GM21423 (cell line): Measurements from ENCODE around the gene UBASH3B.

Experiments used
- ATAC-seq: cut with Tn5 transposase; IDR thresholded peaks from one replicate; pipeline ENCODE4 v1.9.1; 2021; ENCODE audit warnings: mild to moderate bottlenecking, moderate library complexity; ENCODE audit not compliant: unreplicated experiment

The UBASH3B gene

GRCh38 chr11:122751292-122752070 lies 96.0 kb downstream of the UBASH3B start:
- no peak for ATAC-seq

GRCh38 chr11:122754028-122754427 lies 98.5 kb downstream of the UBASH3B start:
- no peak for ATAC-seq

DNA sequence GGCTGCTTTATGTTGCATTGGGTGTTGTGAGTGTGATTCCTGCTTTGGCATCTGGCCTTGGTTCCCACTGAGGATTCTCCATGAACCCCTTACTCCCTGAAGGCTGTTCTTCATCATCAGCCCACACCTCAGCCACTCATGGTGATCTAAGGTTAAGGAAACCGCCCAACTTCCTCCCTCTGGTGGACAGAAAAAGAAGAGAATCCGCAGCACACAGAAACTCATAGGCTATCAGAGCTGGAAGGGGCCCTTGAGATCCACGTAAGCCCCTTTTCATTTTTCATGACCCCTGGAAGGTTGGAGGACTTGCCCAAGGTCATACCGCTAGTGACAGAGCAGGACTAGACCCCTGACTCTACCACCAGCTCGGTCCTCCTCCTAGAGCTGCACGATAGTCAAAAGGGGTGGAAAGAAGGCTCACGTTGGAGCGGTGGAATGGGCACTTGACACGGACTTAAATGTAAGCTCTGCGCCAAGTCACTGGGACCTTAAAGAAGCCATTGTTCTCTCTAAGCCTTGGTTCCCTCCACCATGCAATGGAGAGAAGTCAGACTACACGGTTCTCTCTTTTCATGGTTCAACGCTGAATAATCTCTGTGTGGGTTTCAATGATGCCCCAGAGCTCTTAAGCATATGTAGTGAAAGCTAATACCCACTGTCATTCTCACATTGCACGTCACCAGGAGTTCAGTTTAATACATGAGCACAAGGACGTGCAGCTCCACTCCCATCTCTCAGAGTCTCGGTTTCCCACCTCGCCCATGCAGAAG lies 99.2 kb downstream of the UBASH3B start:
- ATAC-seq = no peak

DNA sequence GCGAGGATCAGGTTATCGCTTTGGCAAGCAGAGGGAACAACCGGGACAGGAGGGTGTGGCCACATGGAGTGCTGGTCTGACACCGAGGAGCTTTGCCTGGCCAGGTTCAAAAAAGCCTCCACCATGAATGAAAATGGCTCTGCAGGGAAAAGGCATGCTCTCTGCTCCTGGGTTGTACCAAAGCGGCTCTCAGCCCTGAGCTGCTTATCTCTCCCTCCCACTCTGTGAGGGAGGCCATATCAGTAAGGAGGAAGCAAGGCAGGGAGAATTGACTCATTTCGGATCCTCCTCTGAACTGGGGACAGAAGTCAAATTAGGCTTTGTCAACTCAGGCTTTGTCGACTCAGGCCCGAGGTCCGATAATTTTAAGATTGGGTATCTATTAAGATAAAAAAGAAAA lies 99.9 kb downstream of the UBASH3B start:
- ATAC-seq = no peak

DNA sequence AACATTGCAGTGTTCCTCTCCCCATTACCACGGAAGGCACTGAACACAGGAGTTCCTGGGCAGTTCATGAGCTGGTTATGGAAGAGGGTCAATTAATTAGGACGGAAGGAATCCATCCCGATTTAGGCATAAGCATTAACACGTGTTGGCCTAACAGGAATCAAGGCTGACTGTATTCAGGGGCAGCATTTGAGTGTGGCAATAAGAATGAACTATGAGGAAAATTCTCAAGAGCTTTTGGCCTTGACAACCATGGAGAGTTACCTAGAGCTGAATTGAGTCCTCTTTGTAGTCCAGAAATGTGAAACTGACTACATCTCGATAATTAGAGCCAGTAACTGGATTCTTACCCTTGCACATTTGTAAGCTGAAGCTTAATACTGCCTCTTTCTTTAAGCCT lies 100.4 kb downstream of the UBASH3B start:
- ATAC-seq = no peak

DNA sequence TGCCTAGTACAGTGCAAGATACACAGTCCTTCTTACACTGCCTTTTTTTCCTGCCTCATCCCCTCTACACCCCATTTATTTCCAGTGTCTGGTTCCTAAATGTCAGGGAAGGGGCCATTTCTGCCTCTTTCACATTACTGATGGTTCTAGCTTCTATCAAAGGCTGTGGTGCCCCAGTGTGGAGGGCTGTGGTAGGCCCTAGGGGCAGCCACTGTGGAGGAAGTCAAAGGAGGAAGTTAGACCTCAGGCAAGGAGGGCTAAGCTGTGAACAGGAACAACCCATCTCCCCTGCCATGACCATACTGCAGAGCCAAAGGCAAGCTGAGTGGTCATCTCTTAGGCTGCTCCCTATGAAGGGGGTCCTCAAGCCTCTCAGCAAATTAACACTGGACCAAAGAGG lies 100.9 kb downstream of the UBASH3B start:
- ATAC-seq = peak; percentile 85

DNA sequence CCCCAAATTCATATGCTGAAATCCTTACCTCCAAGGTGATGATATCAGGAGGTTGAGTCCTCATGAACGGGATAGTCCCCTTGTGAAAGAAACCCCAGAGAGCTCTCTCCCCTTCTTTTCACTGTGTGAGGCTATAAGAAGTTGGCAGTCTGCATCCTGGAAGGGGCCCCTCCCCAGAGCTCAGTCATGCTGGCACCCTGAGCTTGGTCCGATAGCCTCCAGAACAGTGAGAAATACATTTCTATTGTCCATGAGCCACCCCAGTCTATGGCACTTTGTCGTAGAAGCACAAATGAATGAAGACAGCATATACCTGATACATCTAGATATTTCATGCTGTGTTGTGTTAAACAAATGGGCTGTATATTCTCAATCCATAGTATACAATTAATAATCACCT lies 101.7 kb downstream of the UBASH3B start:
- no peak for ATAC-seq

DNA sequence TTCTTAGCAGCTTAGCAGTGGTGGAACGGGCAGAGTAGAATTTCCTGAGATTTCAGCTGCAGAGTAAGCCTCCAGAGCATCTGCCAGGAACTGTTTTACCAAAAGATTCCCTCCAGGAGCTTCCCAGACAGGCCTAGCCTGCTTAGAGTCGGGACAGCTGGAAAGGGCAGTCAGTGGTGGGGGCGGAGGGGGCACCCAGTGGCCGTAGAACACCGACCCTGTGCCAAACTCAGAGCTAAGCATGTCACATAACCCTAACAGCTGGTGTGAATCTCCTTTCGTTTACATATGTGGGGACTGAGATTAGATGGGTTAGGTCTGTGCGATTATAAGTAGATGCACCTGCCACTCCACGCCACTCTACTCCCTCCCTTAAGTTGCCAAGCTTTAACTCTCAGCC lies 102.8 kb downstream of the UBASH3B start:
- no peak for ATAC-seq

- no peak for ATAC-seq
Observed at GRCh38 chr11:122758974-122759373, 103.5 kb downstream of the UBASH3B start.

DNA sequence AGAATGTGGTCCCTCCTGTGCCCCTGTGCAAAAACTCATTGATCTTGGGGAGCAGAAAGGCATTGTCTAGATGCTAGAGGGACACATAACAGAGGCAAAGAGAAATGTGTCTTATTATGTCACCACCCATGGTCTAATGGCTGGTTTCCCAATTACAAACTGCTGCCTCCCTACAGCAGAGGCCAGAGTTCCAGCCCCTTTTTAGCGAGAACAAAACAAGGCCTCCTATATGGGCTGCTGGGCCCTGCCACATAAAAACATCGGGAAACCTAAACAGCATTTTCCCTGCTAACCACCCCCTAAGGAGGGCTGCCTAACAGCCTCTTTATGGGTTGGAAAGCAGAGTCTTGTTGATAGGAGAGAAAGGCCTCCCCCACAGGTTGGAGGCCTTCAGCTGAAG lies 107.6 kb downstream of the UBASH3B start:
- ATAC-seq = no peak

DNA sequence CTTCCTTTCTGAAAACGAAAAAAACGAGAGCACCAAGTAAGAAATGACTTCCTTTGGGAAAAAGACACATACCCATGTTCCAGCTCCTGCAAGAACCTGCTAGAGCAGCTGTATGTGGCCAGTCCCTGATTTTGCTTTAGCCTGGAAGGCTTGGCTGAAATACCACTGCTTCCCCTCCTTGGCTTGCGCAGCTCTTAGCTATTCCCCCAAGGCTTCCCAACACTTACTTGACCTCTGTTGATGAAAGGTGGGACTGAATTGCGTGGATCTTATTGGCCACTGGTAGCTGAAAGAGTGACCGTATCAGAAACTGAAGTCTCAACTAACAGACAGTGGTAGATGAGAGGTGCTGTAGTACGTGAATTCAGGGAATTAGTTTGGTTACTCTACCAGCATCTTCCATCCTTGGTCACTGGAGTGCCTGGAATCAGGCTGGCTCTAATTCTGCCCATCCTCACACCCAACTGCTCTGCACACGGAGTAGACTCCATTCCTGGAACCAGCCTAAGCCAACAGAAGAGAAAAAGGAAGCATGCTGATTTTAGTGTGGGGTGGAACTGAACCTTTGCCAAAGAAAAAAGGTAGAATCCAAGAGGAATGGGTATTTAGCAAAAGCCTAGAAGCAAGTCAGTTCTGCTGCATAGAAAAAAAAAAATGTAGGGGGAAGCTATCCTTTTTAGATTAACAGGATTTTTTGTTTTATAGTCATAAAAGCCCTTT lies 109.0 kb downstream of the UBASH3B start:
- no peak for ATAC-seq

DNA sequence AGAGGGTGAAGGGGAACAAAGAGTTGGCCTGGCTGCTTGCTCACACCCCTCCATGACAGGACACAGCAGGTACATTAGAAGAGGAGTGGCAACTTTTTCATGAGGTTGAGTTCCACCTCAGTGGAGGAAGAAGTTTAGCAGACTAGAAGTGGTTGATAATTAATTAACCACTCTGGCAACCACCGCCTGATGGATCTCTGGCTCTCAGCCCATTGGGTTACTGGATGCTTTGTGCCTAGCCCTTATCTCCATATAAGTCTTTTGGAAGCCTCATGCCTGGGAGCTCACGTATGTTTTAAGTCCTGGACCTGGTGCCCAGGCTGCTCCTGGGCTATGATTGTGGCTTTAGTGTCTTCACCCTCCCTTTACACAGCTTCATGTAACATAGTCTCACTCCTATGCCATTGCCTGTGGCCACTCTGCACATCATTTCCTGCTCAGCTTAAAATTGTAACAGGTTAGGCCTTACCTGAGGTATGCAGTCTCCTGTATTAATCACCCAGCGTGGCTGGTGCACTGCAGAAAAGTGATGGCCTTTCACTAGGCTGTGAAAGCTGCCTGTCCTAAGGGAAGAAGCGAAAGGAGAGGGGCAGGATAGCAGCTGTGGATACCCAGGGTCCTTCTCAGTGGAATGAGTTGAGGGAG lies 110.1 kb downstream of the UBASH3B start:
- no peak for ATAC-seq

DNA sequence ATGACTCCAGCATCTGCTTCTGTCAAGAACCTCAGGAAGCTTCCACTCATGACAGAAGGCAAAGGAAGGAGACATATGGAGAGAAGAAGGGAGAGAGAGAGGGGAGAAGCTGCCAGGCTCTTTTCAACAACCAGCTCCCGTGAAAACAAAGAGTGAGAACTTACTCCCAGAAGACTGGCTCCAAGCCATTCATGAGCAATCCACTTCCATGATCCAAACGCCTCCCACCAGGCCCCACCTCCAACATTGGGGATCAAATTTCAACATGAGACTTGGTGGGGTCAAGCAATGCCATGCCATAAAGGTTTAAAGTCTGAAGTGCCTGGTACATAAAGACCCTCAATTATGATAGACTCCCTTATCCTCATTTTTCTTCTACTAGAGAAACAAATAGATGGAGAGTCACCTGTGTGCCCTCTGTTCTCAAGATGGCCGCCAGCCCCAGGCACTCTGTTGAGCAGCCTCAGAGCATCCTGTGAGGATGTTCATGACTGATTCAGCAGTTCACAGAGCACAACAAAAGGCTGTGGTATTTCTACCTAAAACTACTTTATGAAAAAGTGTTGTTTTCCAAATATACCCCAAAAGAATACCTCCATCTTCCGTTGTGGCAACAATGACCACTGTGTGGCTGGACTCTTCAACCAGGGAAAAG lies 113.7 kb downstream of the UBASH3B start:
- no peak for ATAC-seq

DNA sequence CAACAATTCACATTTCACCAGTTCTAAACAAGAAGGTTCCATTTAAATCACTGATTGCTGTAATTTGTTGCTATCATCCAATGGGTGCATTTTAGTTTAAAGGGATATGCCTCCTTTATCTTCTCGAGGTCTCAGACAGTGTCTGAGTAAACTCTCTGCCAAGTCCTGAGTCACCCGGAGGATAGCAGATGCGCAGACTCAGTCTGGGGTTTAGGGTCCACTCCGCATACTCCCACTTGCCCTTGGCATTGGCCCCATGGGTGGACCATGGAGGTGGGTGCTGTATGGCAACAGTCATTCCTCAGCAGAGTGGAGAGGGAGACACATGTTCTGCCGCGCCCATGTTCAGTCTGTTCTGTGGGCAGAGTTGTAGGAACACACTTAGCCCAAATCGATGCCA lies 117.4 kb downstream of the UBASH3B start:
- ATAC-seq = no peak

DNA sequence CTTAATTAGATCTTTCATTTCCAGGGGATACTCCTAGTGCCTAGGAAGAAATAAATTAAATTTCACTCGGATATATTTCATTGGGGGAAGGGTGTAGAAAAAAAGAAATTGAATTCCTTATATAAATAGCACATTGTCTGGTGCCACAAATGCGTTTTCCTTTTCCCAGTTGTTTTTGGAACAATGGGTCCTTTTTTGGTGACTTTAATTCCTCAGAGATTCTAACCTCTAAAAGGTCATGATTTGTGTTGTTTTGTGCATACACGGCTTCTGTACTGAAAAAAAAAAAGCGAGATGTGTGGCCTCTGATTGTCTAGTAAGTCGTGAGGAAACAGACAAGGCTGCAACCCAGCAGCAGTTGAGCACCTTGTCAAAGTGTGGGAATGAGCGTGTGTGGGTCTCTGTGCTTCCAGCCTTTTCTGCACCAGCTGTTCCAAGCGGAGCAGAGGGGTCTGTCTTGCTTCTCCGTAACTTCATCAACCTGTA lies 118.3 kb downstream of the UBASH3B start:
- ATAC-seq = no peak

GRCh38 chr11:122775675-122776271 lies 120.3 kb downstream of the UBASH3B start:
- no peak for ATAC-seq

- ATAC-seq = no peak
Observed at GRCh38 chr11:122776546-122776945, 121.0 kb downstream of the UBASH3B start.

- ATAC-seq = no peak
Observed at GRCh38 chr11:122777343-122777742, 121.8 kb downstream of the UBASH3B start.

- no peak for ATAC-seq
Observed at GRCh38 chr11:122778148-122778547, 122.6 kb downstream of the UBASH3B start.

- ATAC-seq = no peak
Observed at GRCh38 chr11:122779047-122779629, 123.6 kb downstream of the UBASH3B start.
